HL-60/S4 treated with retinoic acid at 250 ng/mL for 4 days and 3 days (cell line): ENCODE measurements around the gene GPR141.

Experiments
- in situ Hi-C: fragments of 300-500 bp; cut with MboI; formaldehyde crosslinking; loops from 2 replicates; pipeline ENCODE4 v1.7.0; 2022; ENCODE audit warnings: low sequenced_read_pairs

GPR141 gene

GRCh38 chr7:37775921-37776320, 92.4 kb downstream of the GPR141 start:
- in situ Hi-C loops = no loop called here

- in situ Hi-C loops = no loop called here
These were observed 97.6 kb downstream of the GPR141 start for GRCh38 chr7:37781156-37781555.

- in situ Hi-C loops = no loop called here
These were observed 98.6 kb downstream of the GPR141 start for GRCh38 chr7:37782166-37782565.

- in situ Hi-C loops = no loop called here
These were observed 100.4 kb downstream of the GPR141 start for GRCh38 chr7:37784015-37784414.

- in situ Hi-C loops = no loop called here
These were observed 103.4 kb downstream of the GPR141 start for GRCh38 chr7:37786741-37787569.
